Measurements from ENCODE around the gene TRMT112.

TRMT112 gene

GRCh38 chr11:64337538-64338249, 20.3 kb upstream of the TRMT112 start:
- Histone ChIP-seq H3K9me3 (ENCODE audit: insufficient read depth, low read length) (no peaks in the 10 kb centered on the region), H3K4me3 (ENCODE audit: insufficient read length, low read depth) (no peak overlapping the region), H3K4me1 (ENCODE audit: insufficient read depth, insufficient read length) (peaks cover 15% of the 10 kb centered on the region), H3K27me3 (ENCODE audit: insufficient read depth, insufficient read length) (peaks cover 7% of the 10 kb centered on the region), H3K9ac (ENCODE audit: insufficient read length, low read depth) (no peak overlapping the region), H3K36me3 (ENCODE audit: insufficient read depth, insufficient read length, low read length) (no peaks in the 10 kb centered on the region)
- TF ChIP-seq YY1 (IDR thresholded peaks at IDR 0.05; ENCODE audit: insufficient read depth, insufficient read length) (no peak), ZNF274 (IDR thresholded peaks at IDR 0.05; ENCODE audit: low read depth, low read length) (no peak), SUZ12 (IDR thresholded peaks at IDR 0.05; ENCODE audit: extremely low read depth, insufficient read depth, insufficient read length) (no peak)
- DNase-seq (ENCODE audit: low read depth, low spot score) = no peak

GRCh38 chr11:64334764-64335735, 17.7 kb upstream of the TRMT112 start:
- Histone ChIP-seq H3K36me3 (ENCODE audit: insufficient read depth, insufficient read length, low read length) (no peaks in the 10 kb centered on the region), H3K4me1 (ENCODE audit: insufficient read depth, insufficient read length) (peaks cover 12% of the 10 kb centered on the region), H3K9me3 (ENCODE audit: insufficient read depth, low read length) (no peaks in the 10 kb centered on the region), H3K9ac (ENCODE audit: insufficient read length, low read depth) (no peak overlapping the region), H3K27me3 (ENCODE audit: insufficient read depth, insufficient read length) (no peaks in the 10 kb centered on the region), H3K4me3 (ENCODE audit: insufficient read length, low read depth) (no peak overlapping the region)
- no peak for TF ChIP-seq SUZ12 (IDR thresholded peaks at IDR 0.05; ENCODE audit: extremely low read depth, insufficient read depth, insufficient read length)
- DNase-seq (ENCODE audit: low read depth, low spot score) = peak; percentile 77

DNA sequence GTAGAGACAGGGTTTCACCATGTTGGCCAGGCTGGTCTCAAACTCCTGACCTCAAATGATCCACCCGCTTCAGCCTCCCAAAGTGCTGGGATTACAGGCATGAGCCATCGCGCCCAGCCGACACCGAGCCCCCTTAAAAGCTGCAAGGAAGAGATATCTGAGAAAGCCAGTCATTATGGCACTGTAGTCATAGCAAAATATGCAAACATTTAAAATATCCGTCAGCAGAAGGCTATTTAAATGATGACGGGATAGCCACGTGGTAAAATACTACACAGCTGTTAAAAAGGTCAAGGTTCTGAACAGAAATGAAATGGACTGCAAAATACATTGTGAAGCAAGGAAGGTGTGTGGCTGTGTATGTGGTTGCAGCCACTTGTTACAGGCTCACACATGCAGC, 16.2 kb upstream of the TRMT112 start:
- no peaks in the 10 kb centered on the region for H3K27me3 ChIP-seq (ENCODE audit: insufficient read depth, insufficient read length)
- H3K4me3 ChIP-seq (ENCODE audit: insufficient read length, low read depth) = no peak overlapping the region
- no peaks in the 10 kb centered on the region for H3K36me3 ChIP-seq (ENCODE audit: insufficient read depth, insufficient read length, low read length)
- H3K4me1 ChIP-seq (ENCODE audit: insufficient read depth, insufficient read length) = peaks cover 8% of the 10 kb centered on the region
- no peak for DNase-seq (ENCODE audit: low read depth, low spot score)
- H3K9me3 ChIP-seq (ENCODE audit: insufficient read depth, low read length) = no peaks in the 10 kb centered on the region
- TF ChIP-seq SUZ12 (IDR thresholded peaks at IDR 0.05; ENCODE audit: extremely low read depth, insufficient read depth, insufficient read length) (no peak), ZNF274 (IDR thresholded peaks at IDR 0.05; ENCODE audit: low read depth, low read length) (no peak), YY1 (IDR thresholded peaks at IDR 0.05; ENCODE audit: insufficient read depth, insufficient read length) (no peak)
- H3K9ac ChIP-seq (ENCODE audit: insufficient read length, low read depth) = no peak overlapping the region

DNA sequence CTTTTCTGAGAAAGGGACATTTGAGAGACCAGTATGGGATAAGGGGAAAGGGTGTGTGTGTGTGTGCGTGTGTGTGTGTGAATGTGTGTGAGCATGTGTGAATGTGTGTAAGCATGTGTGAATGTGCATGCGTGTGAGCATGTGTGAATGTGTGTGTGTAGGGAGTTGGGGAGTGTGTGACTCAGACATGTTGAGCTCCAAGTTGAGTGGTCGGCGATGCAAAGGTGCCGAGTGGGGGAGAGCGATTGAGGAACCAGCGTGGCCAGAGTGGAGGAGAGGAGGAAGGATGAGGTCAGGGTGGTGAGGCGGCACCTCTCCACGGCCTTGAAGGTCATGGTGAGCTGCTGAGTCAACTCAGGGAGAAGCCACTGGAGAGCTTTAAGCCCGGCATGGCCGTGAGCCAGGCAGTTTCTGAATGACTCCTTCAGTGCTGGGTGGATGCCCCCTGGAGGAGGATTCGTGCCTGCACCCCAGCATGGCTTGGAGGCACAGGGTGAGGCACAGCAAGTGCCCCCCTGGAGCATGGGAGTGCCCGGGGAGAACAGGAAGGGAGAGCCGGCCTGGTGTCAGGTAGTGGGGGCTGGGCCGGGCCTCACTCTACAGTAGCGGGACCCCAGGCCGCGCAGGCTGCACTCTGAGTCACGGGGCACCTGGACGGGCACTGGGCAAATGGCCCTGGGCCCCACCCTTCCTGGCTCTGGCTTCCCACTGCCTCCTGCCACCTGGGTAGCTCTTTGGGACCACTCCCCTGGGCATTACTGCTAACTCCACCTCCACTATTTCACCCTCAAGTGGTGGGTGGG, 14.4 kb upstream of the TRMT112 start:
- H3K36me3 ChIP-seq (ENCODE audit: insufficient read depth, insufficient read length, low read length) = no peaks in the 10 kb centered on the region

DNA sequence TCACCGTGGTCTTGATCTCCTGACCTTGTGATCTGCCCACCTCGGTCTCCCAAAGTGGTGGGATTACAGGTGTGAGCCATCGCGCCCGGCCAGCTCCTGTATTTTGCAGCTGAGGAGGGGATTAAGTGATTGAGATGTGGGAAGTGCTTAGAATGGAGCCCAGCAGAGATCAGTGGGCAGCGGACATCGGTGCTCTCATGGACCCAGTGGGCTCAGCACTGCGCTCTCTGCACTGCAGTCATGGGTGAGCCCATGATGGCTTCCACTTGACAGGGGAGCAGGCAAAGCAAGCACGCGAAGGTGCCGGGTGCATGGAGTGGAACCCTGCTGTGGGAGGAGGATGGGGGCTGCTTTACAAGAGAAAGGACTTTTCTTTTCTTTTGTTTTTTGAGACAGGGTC, 13.5 kb upstream of the TRMT112 start:
- Histone ChIP-seq H3K27me3 (ENCODE audit: insufficient read depth, insufficient read length) (no peaks in the 10 kb centered on the region), H3K9me3 (ENCODE audit: insufficient read depth, low read length) (no peaks in the 10 kb centered on the region), H3K36me3 (ENCODE audit: insufficient read depth, insufficient read length, low read length) (no peaks in the 10 kb centered on the region), H3K9ac (ENCODE audit: insufficient read length, low read depth) (peak overlapping the region; percentile 16), H3K4me1 (ENCODE audit: insufficient read depth, insufficient read length) (peaks cover 8% of the 10 kb centered on the region), H3K4me3 (ENCODE audit: insufficient read length, low read depth) (no peak overlapping the region)
- no peak for DNase-seq (ENCODE audit: low read depth, low spot score)
- TF ChIP-seq YY1 (IDR thresholded peaks at IDR 0.05; ENCODE audit: insufficient read depth, insufficient read length) (no peak), ZNF274 (IDR thresholded peaks at IDR 0.05; ENCODE audit: low read depth, low read length) (no peak), SUZ12 (IDR thresholded peaks at IDR 0.05; ENCODE audit: extremely low read depth, insufficient read depth, insufficient read length) (no peak)

More for the DNA sequence above, 14.4 kb upstream of the TRMT112 start:
- H3K4me1 ChIP-seq (ENCODE audit: insufficient read depth, insufficient read length) = peaks cover 8% of the 10 kb centered on the region
- TF ChIP-seq ZNF274 (IDR thresholded peaks at IDR 0.05; ENCODE audit: low read depth, low read length) (no peak), SUZ12 (IDR thresholded peaks at IDR 0.05; ENCODE audit: extremely low read depth, insufficient read depth, insufficient read length) (no peak), YY1 (IDR thresholded peaks at IDR 0.05; ENCODE audit: insufficient read depth, insufficient read length) (no peak)
- H3K9ac ChIP-seq (ENCODE audit: insufficient read length, low read depth) = peak overlapping the region; percentile 0
- no peaks in the 10 kb centered on the region for H3K27me3 ChIP-seq (ENCODE audit: insufficient read depth, insufficient read length)
- H3K9me3 ChIP-seq (ENCODE audit: insufficient read depth, low read length) = no peaks in the 10 kb centered on the region
- H3K4me3 ChIP-seq (ENCODE audit: insufficient read length, low read depth) = no peak overlapping the region
- no peak for DNase-seq (ENCODE audit: low read depth, low spot score)

DNA sequence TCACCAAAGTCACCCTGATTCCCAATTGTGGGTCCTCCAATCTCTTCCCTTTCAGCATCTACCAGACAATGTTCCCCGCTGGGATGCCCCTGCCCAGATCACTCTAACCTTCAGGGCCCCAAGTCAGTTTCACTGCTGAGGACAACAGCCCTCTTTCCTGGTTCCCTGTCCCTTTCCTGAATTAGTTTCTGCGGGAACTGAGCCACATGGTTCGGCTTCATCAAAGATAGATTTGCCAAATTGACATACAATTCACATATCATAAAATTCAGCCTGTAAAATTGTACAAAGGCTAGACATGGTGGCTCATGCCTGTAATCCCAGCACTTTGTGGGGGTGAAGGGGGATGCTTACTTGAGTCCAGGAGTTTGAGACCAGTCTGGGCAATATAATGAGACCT, 10.6 kb upstream of the TRMT112 start:
- H3K4me1 ChIP-seq (ENCODE audit: insufficient read depth, insufficient read length) = peaks cover 24% of the 10 kb centered on the region
- H3K27me3 ChIP-seq (ENCODE audit: insufficient read depth, insufficient read length) = no peaks in the 10 kb centered on the region
- no peaks in the 10 kb centered on the region for H3K9me3 ChIP-seq (ENCODE audit: insufficient read depth, low read length)
- peaks cover 8% of the 10 kb centered on the region for H3K36me3 ChIP-seq (ENCODE audit: insufficient read depth, insufficient read length, low read length)
- no peak overlapping the region for H3K9ac ChIP-seq (ENCODE audit: insufficient read length, low read depth)
- no peak for TF ChIP-seq SUZ12 (IDR thresholded peaks at IDR 0.05; ENCODE audit: extremely low read depth, insufficient read depth, insufficient read length)
- TF ChIP-seq ZNF274 (IDR thresholded peaks at IDR 0.05; ENCODE audit: low read depth, low read length) = no peak
- no peak for TF ChIP-seq YY1 (IDR thresholded peaks at IDR 0.05; ENCODE audit: insufficient read depth, insufficient read length)
- H3K4me3 ChIP-seq (ENCODE audit: insufficient read length, low read depth) = no peak overlapping the region
- DNase-seq (ENCODE audit: low read depth, low spot score) = no peak

Measured in NT2/D1 (cell line).